OCI-LY1 (cell line): ENCODE measurements around the gene ATF7IP.

Experiments used
- H2AFZ ChIP-seq: fragments of 200-600 bp; sonication (generic), shearing (Covaris generic); 2 replicates; pipeline ENCODE4 v1.6.0; 2014; ENCODE audit warnings: antibody characterized with exemption, mild to moderate bottlenecking, low read length
- H3F3A ChIP-seq: fragments of 200-600 bp; sonication (generic), shearing (Covaris generic); 2 replicates; pipeline ENCODE4 v1.6.0; 2014; ENCODE audit warnings: mild to moderate bottlenecking, antibody characterized with exemption, low read length, moderate library complexity; ENCODE audit not compliant: insufficient read depth
- H3K27ac ChIP-seq: fragments of 200-600 bp; sonication (generic); 2 replicates; pipeline ENCODE4 v1.5.1; 2014; ENCODE audit warnings: low read length, mixed run types, mild to moderate bottlenecking, low read depth; ENCODE audit not compliant: poor library complexity, severe bottlenecking
- H3K27me3 ChIP-seq: fragments of 200-600 bp; sonication (generic); 2 replicates; pipeline ENCODE4 v1.6.0; 2014; ENCODE audit warnings: antibody characterized with exemption, mild to moderate bottlenecking, low read length, moderate library complexity; ENCODE audit not compliant: insufficient read depth
- H3K36me3 ChIP-seq: fragments of 200-600 bp; sonication (generic); 2 replicates; pipeline ENCODE4 v1.6.1; 2014; ENCODE audit warnings: mild to moderate bottlenecking, antibody characterized with exemption, low read length, moderate library complexity, mixed read lengths; ENCODE audit not compliant: insufficient read depth
- H3K4me1 ChIP-seq: fragments of 200-600 bp; sonication (generic); 2 replicates; pipeline ENCODE4 v1.5.1; 2014; ENCODE audit warnings: mild to moderate bottlenecking, low read length, moderate library complexity; ENCODE audit not compliant: insufficient read depth, severe bottlenecking
- H3K4me2 ChIP-seq: fragments of 200-600 bp; sonication (generic), shearing (Covaris generic); 2 replicates; pipeline ENCODE4 v1.6.1; 2014; ENCODE audit warnings: low read length
- H3K4me3 ChIP-seq: fragments of 200-600 bp; sonication (generic); 2 replicates; pipeline ENCODE4 v1.5.1; 2014; ENCODE audit warnings: low read length, low read depth, mild to moderate bottlenecking, mixed read lengths; ENCODE audit not compliant: poor library complexity, severe bottlenecking
- H3K79me2 ChIP-seq: fragments of 200-600 bp; shearing (Covaris generic); 2 replicates; pipeline ENCODE4 v1.6.1; 2016; ENCODE audit warnings: mixed run types, low read length, mixed read lengths; ENCODE audit not compliant: insufficient read depth
- H3K9ac ChIP-seq: fragments of 200-600 bp; sonication (generic), shearing (Covaris generic); 2 replicates; pipeline ENCODE4 v1.6.1; 2014; ENCODE audit warnings: mild to moderate bottlenecking, low read length, mixed read lengths
- H3K9me2 ChIP-seq: fragments of 200-600 bp; sonication (generic), shearing (Covaris generic); 2 replicates; pipeline ENCODE4 v1.6.1; 2014; ENCODE audit warnings: low read depth, mild to moderate bottlenecking, low read length, mixed read lengths
- H3K9me3 ChIP-seq: fragments of 200-600 bp; shearing (Covaris generic); 2 replicates; pipeline ENCODE4 v1.6.1; 2014; ENCODE audit warnings: low read length, mixed read lengths
- H4K20me1 ChIP-seq: fragments of 200-600 bp; sonication (generic), shearing (Covaris generic); 2 replicates; pipeline ENCODE4 v1.6.0; 2016; ENCODE audit warnings: mild to moderate bottlenecking, low read length; ENCODE audit not compliant: insufficient read depth
- CTCF ChIP-seq: fragments of 200-600 bp; sonication (generic), shearing (Covaris generic); IDR thresholded peaks from 2 replicates; pipeline ENCODE4 v1.5.1; 2017; ENCODE audit warnings: mild to moderate bottlenecking, antibody characterized with exemption, low read length, moderate library complexity, mixed read lengths
- EZH2 ChIP-seq: fragments of 200-600 bp; sonication (generic), shearing (Covaris generic); IDR thresholded peaks from 2 replicates; pipeline ENCODE4 v1.8.0; 2017; ENCODE audit warnings: borderline replicate concordance, mixed run types, mild to moderate bottlenecking, antibody characterized with exemption, low read length, moderate library complexity, mixed read lengths

The ATF7IP gene

DNA sequence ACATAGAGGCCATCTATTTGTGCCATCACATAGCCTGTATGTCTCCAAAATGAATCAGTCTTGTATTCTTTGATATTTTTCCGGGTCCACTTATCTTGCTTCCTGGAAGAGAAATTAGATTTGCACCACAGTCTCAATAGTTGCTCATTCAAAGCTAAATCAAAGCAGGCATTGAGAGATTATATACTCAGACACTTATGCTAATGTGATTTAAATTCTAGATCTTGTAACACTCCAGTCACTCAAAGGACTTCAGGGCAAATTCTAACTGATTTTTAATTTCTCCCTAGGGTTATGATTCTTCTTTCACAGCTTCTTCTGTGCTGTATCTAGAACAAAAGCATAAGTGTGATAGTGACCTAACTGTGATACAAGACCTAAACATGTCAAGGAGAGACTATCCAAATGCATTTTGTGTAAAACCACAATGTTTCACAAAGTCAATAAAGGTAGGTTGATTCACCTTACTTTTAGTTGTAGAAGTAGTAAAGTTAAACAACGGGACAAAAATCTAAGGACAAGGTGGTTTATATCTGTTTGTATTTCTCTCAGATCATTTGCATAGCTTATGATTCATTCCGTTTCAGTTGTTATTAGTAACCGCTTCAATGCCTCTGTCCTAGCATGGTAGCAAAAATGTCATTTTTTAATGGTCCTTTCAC is 175.4 kb downstream of the ATF7IP start:
- Histone ChIP-seq H3K9ac (no peak overlapping the region), H3K4me2 (no peak overlapping the region), H2AFZ (no peak overlapping the region), H3K4me3 (no peak overlapping the region), H3F3A (no peaks in the 10 kb centered on the region), H3K27me3 (no peaks in the 10 kb centered on the region), H3K36me3 (no peaks in the 10 kb centered on the region), H3K4me1 (peaks cover 9% of the 10 kb centered on the region), H4K20me1 (no peaks in the 10 kb centered on the region), H3K27ac (no peak overlapping the region), H3K9me3 (no peaks in the 10 kb centered on the region), H3K79me2 (no peaks in the 10 kb centered on the region), H3K9me2 (no peaks in the 10 kb centered on the region)
- TF ChIP-seq CTCF: no peak
- no peak for TF ChIP-seq EZH2

DNA sequence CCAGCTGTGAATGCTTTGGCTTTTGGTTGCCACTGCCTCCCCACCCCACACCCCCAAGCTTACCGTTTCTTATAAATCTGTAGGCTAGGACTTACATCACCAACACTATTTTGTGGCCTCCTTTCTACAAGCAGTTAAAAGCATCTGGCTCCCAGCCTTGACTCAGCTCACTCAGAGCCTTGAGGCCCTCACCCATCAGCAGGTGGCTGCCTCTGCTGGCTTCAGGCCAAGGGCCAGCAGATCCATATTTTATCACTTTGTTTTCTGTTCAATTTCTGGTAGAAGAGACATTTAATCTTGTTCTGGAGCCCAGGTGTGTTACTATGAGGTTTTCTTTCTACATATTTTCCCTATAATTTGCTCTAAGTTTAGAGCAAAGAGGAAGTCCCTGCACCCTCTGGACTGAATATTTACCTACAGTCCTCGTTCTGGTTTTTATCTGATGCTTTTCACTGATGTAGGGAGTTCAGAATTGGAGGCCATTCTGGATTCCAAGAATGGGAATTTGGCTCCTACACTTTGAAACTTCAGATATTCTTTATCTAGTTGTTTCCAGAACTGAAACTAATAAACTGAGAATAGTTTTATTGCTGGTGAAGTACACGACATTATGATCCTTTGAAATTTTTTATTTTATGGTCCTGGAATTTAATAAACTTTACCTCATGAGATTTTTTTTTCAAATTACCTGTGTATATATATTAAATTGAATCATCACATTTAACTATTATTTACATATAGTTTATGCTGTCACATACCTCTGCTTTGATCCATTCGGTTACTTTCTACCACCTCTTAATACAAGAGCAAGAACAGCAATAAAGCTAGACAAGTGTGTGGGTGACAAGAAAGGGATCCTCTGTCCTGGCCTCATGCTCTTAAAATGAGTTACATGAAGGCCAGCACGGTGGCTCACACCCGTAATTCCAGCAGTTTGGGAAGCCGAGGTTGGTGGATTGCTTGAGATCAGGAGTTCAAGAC is 180.0 kb downstream of the ATF7IP start:
- Histone ChIP-seq H2AFZ (no peak overlapping the region), H3K36me3 (no peaks in the 10 kb centered on the region), H3K4me3 (no peak overlapping the region), H3K4me1 (peaks cover 9% of the 10 kb centered on the region), H3K9me2 (no peaks in the 10 kb centered on the region), H3K9ac (no peak overlapping the region), H3K27me3 (no peaks in the 10 kb centered on the region), H3K4me2 (no peak overlapping the region), H3K9me3 (no peaks in the 10 kb centered on the region), H3K27ac (no peak overlapping the region), H3F3A (no peaks in the 10 kb centered on the region), H3K79me2 (no peaks in the 10 kb centered on the region), H4K20me1 (no peaks in the 10 kb centered on the region)
- TF ChIP-seq EZH2 (no peak), CTCF (no peak)

DNA sequence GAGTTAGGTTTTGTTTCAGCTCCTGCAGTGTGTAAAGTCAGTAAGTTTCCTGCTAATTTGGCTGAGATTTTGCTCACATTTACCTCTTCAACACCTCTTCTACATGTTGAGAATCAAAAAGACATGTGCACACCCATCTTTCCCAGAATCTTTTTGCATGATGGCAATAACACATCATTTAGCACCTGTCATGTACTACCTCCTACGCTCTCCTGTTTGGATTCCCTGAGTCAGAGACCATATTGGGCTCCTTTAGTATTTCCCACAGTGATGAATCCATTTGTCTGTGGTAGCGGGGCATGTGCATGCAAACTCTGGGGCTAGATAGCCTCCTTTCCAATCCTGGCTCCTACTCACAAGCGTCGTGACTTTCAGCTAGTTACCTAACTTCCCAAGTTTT is 182.1 kb downstream of the ATF7IP start:
- H3K9me3 ChIP-seq: no peaks in the 10 kb centered on the region; the same call in 1 of the 2 replicates
- TF ChIP-seq EZH2 (no peak), CTCF (no peak)

More for the DNA sequence above, 182.1 kb downstream of the ATF7IP start:
- Histone ChIP-seq H3K9me2 (no peaks in the 10 kb centered on the region), H3K27ac (no peak overlapping the region), H3K4me3 (no peak overlapping the region), H3K4me1 (no peaks in the 10 kb centered on the region), H3K36me3 (no peaks in the 10 kb centered on the region; the same call in 1 of the 2 replicates), H3K4me2 (no peak overlapping the region), H3K27me3 (no peaks in the 10 kb centered on the region), H2AFZ (no peak overlapping the region), H3K79me2 (no peaks in the 10 kb centered on the region), H3F3A (no peaks in the 10 kb centered on the region), H4K20me1 (no peaks in the 10 kb centered on the region), H3K9ac (no peak overlapping the region)
